Sigmoid colon (tissue), 7 donors: ENCODE measurements around the gene MRPL14. TPM values are rescaled to one million over a fixed set of nuclear protein-coding genes. Genes with fewer than 3 reads are reported as not detected.

ENCODE experiments used
- DNase-seq: peaks from one replicate; pipeline ENCODE4 v3.0.0-alpha.2; 2019
- H3K27ac ChIP-seq, 4 donors: fragments of 200-600 bp; sonication (generic); one replicate each; pipeline ENCODE4 v1.5.1; 2016 to 2019; ENCODE audit warnings: mild to moderate bottlenecking in 1 of 4
- H3K27me3 ChIP-seq, 3 donors: fragments of 200-600 bp; sonication (generic); one replicate each; pipeline ENCODE4 v1.5.1; 2019; ENCODE audit warnings: mild to moderate bottlenecking in 1 of 3
- H3K36me3 ChIP-seq, 4 donors: fragments of 200-600 bp; sonication (generic); one replicate each; pipeline ENCODE4 v1.5.1; 2016 to 2019
- H3K4me1 ChIP-seq, 4 donors: fragments of 200-600 bp; sonication (generic); one replicate each; pipeline ENCODE4 v1.5.1; 2017 to 2019
- H3K4me3 ChIP-seq, 4 donors: fragments of 200-600 bp; sonication (generic); one replicate each; pipeline ENCODE4 v1.5.1; 2017 to 2019; ENCODE audit warnings: mild to moderate bottlenecking in 2 of 4, moderate library complexity in 1 of 4
- H3K9me3 ChIP-seq, 4 donors: fragments of 200-600 bp in 3 of 4; sonication (generic) in 3 of 4; one replicate each; pipeline versions ENCODE4 v1.5.1 to v1.6.1; 2013 to 2019
- EP300 ChIP-seq, 4 donors: sonication (generic); formaldehyde crosslinking; IDR thresholded peaks; one replicate each; pipeline ENCODE4 v1.6.1; 2017; ENCODE audit warnings: antibody characterized with exemption in 4 of 4
- POLR2A ChIP-seq, 2 donors: fragments of 450-650 bp; IDR thresholded peaks; one replicate each; pipeline ENCODE4 v1.6.1; 2016; ENCODE audit warnings: antibody characterized with exemption in 2 of 2, mild to moderate bottlenecking in 2 of 2, moderate library complexity in 2 of 2
- POLR2AphosphoS5 ChIP-seq, 4 donors: sonication (generic); formaldehyde crosslinking; IDR thresholded peaks; one replicate each; pipeline ENCODE4 v1.6.1; 2017; ENCODE audit warnings: antibody characterized with exemption in 4 of 4
- WGBS, 2 donors: extraction: QIAGEN DNeasy Blood & Tissue Kit; methylation state at CpG; one replicate each; pipeline ENCODE4 v1.1.7; 2013; 5-methylcytosine and 5-hydroxymethylcytosine counted together
- intact Hi-C: fragments of 100-400 bp; cut with DNase I; formaldehyde crosslinking; loops from one replicate; pipeline ENCODE4 v1.15.1; 2023
- polyA plus RNA-seq, 3 donors: library from polyadenylated mRNA; stranded (reverse); fragments of 200-250 nt; gene quantifications; one replicate each; pipeline ENCODE4 v1.2.3, GENCODE V29; 2013
- total RNA-seq, 4 donors: library from RNA; depleted of rRNA; stranded (reverse); fragments of >200 nt; gene quantifications; one replicate each; pipeline ENCODE4 v1.1.0, GENCODE V29; 2016
- TF ChIP-seq, protein P1 (sequence below), 4 experiments: fragments of 450-650 bp in 3 of 4; fragments of 200-600 bp in 1 of 4; IDR thresholded peaks; one replicate each; pipeline ENCODE4 v1.5.1; 2016 to 2019; ENCODE audit warnings: antibody characterized with exemption in 4 of 4, mild to moderate bottlenecking in 3 of 4, moderate library complexity in 2 of 4
- donor health status: healthy with polysubstance abuse.
- donor health status: Bipolar disorder and iron deficiency.
- donor health status: healthy.

The MRPL14 gene
- total and polyA plus RNA-seq, 7 donors, result 32.4 to 150 (median 55.8) TPM

- WGBS, 2 donors, result 77 to 78% methylated on average over 7 of the region's 7 CpGs
- Histone ChIP-seq H3K9me3 (no peaks in the 10 kb centered on the region), H3K4me3 (no peak overlapping the region), H3K27me3 (peaks cover 0 to 4% (median 0%) of the 10 kb centered on the region in 3 donors), H3K4me1 (no peaks in the 10 kb centered on the region), H3K36me3 (no peaks in the 10 kb centered on the region), H3K27ac (no peak overlapping the region)
- intact Hi-C loops, result no loop called here
- no peak for DNase-seq
- no peak for TF ChIP-seq EP300 (IDR thresholded peaks at IDR 0.05)
- no peak for TF ChIP-seq POLR2AphosphoS5 (IDR thresholded peaks at IDR 0.05)
- TF ChIP-seq POLR2A (IDR thresholded peaks at IDR 0.05), result no peak
- TF ChIP-seq, protein P1, sequence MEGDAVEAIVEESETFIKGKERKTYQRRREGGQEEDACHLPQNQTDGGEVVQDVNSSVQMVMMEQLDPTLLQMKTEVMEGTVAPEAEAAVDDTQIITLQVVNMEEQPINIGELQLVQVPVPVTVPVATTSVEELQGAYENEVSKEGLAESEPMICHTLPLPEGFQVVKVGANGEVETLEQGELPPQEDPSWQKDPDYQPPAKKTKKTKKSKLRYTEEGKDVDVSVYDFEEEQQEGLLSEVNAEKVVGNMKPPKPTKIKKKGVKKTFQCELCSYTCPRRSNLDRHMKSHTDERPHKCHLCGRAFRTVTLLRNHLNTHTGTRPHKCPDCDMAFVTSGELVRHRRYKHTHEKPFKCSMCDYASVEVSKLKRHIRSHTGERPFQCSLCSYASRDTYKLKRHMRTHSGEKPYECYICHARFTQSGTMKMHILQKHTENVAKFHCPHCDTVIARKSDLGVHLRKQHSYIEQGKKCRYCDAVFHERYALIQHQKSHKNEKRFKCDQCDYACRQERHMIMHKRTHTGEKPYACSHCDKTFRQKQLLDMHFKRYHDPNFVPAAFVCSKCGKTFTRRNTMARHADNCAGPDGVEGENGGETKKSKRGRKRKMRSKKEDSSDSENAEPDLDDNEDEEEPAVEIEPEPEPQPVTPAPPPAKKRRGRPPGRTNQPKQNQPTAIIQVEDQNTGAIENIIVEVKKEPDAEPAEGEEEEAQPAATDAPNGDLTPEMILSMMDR (IDR thresholded peaks at IDR 0.05), result no peak
Measured at GRCh38 chr6:44166116-44166515, 38.9 kb upstream of the MRPL14 start.

- H3K27me3 ChIP-seq, result peaks cover 0 to 4% (median 0%) of the 10 kb centered on the region in 3 donors
- no peaks in the 10 kb centered on the region for H3K36me3 ChIP-seq
- no peaks in the 10 kb centered on the region for H3K4me1 ChIP-seq
- intact Hi-C loops, result no loop called here
- H3K27ac ChIP-seq, result no peak overlapping the region
- TF ChIP-seq EP300 (IDR thresholded peaks at IDR 0.05), result no peak
- no peak for TF ChIP-seq POLR2A (IDR thresholded peaks at IDR 0.05)
- DNase-seq, result no peak
- no peaks in the 10 kb centered on the region for H3K9me3 ChIP-seq
- 83 to 85% methylated on average over 8 of the region's 8 CpGs for WGBS, 2 donors
- no peak overlapping the region for H3K4me3 ChIP-seq
Measured at GRCh38 chr6:44162876-44163625, 35.8 kb upstream of the MRPL14 start.

GRCh38 chr6:44161997-44162338, 34.7 kb upstream of the MRPL14 start:
- no peaks in the 10 kb centered on the region for H3K4me1 ChIP-seq
- no peaks in the 10 kb centered on the region for H3K36me3 ChIP-seq
- intact Hi-C loops, result no loop called here
- peaks cover 0 to 4% (median 0%) of the 10 kb centered on the region in 3 donors for H3K27me3 ChIP-seq
- DNase-seq, result no peak
- WGBS, 2 donors, result 75 to 76% methylated on average over 8 of the region's 8 CpGs
- H3K27ac ChIP-seq, result no peak overlapping the region
- TF ChIP-seq POLR2AphosphoS5 (IDR thresholded peaks at IDR 0.05), result no peak
- no peak for TF ChIP-seq POLR2A (IDR thresholded peaks at IDR 0.05)
- TF ChIP-seq, protein P1 (IDR thresholded peaks at IDR 0.05), result no peak
- TF ChIP-seq EP300 (IDR thresholded peaks at IDR 0.05), result no peak
- H3K4me3 ChIP-seq, result no peak overlapping the region
- no peaks in the 10 kb centered on the region for H3K9me3 ChIP-seq

DNA sequence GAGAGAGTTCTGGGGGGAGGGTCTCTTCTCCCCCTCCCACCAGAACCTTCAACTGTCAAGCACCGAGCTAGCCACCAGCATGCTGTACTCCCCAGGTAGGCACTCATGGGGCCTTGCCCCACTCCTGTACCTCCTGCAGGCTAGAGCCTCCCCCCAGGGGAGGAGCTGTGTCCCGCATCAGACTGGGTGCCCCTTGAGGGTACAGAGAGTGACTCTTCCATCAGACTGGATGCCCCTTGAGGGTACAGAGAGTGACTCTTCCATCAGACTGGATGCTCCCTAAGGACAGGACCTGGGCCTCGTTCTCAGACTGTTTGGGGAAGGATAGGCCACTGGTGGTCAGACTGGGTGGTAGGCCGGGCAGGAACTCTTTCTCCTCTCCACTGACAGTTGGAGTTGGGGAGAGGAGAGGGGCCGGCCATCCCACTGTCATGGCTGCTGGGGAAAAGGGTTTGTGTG, 31.5 kb upstream of the MRPL14 start, which contains the start of gene CAPN11:
Gene CAPN11, plus strand, starts transcription at position 51 of the 459 bp plus-strand sequence. Its CDS starts 29 bp downstream, at position 80.
- Histone ChIP-seq H3K27ac (no peak within 1 kb of the TSS), H3K4me1 (no peaks in the 10 kb centered on the region), H3K4me3 (no peak within 1 kb of the TSS), H3K27me3 (peaks cover 0 to 4% (median 0%) of the 10 kb centered on the region in 3 donors), H3K36me3 (no peaks in the 10 kb centered on the region), H3K9me3 (no peaks in the 10 kb centered on the region)
- 88 to 91% methylated on average over 5 of the region's 5 CpGs for WGBS, 2 donors
- intact Hi-C loops, result no loop called here
- DNase-seq, result no peak
- TF ChIP-seq EP300 (IDR thresholded peaks at IDR 0.05), result no peak
- no peak for TF ChIP-seq POLR2A (IDR thresholded peaks at IDR 0.05)
- no peak for TF ChIP-seq POLR2AphosphoS5 (IDR thresholded peaks at IDR 0.05)
- TF ChIP-seq, protein P1 (IDR thresholded peaks at IDR 0.05), result no peak

GRCh38 chr6:44157152-44157521, 29.9 kb upstream of the MRPL14 start:
- TF ChIP-seq EP300 (IDR thresholded peaks at IDR 0.05) (no peak), POLR2AphosphoS5 (IDR thresholded peaks at IDR 0.05) (no peak), POLR2A (IDR thresholded peaks at IDR 0.05) (no peak)
- TF ChIP-seq, protein P1 (IDR thresholded peaks at IDR 0.05), result no peak

More at GRCh38 chr6:44157152-44157521, 29.9 kb upstream of the MRPL14 start:
- peaks cover 0 to 7% (median 0%) of the 10 kb centered on the region in 4 donors for H3K36me3 ChIP-seq
- DNase-seq, result no peak
- no peaks in the 10 kb centered on the region for H3K27me3 ChIP-seq
- H3K4me1 ChIP-seq, result no peaks in the 10 kb centered on the region
- no peaks in the 10 kb centered on the region for H3K9me3 ChIP-seq
- no peak overlapping the region for H3K4me3 ChIP-seq
- WGBS, 2 donors, result 87 to 90% methylated on average over 11 of the region's 11 CpGs
- no peak overlapping the region for H3K27ac ChIP-seq
- intact Hi-C loops, result no loop called here
